GM18861 (cell line): Measurements from ENCODE around the gene TMEM259.

ENCODE experiments used
- ATAC-seq: cut with Tn5 transposase; IDR thresholded peaks from one replicate; pipeline ENCODE4 v1.9.1; 2021; ENCODE audit not compliant: unreplicated experiment

The TMEM259 gene

GRCh38 chr19:1020868-1021425 is at the start of gene TMEM259:
Gene TMEM259 (minus strand): TSS chr19:1021123. CDS start chr19:1020996, 127 bp downstream.
- ATAC-seq = peak; percentile 64

- no peak for ATAC-seq
Measured at GRCh38 chr19:1070576-1070930, 49.6 kb upstream of the TMEM259 start.

- ATAC-seq = no peak
Measured at GRCh38 chr19:1069009-1069779, 48.3 kb upstream of the TMEM259 start.

- ATAC-seq = no peak
Measured at GRCh38 chr19:1068009-1069001, 47.4 kb upstream of the TMEM259 start.

- peak; percentile 9 for ATAC-seq
Measured at GRCh38 chr19:1067341-1067957, 46.5 kb upstream of the TMEM259 start.

- ATAC-seq = peak; percentile 27
Measured at GRCh38 chr19:1066748-1067340, 45.9 kb upstream of the TMEM259 start, which contains the start of gene ARHGAP45. Gene ARHGAP45 (plus strand): TSS chr19:1067167. CDS start chr19:1067406, 239 bp downstream.

GRCh38 chr19:1066251-1066747 is 45.4 kb upstream of the TMEM259 start:
- no peak for ATAC-seq

- no peak for ATAC-seq
Measured at GRCh38 chr19:1065606-1066109, 44.7 kb upstream of the TMEM259 start.

GRCh38 chr19:1064661-1065605 is 44.0 kb upstream of the TMEM259 start:
- ATAC-seq = no peak

- no peak for ATAC-seq
Measured at GRCh38 chr19:1063909-1064660, 43.2 kb upstream of the TMEM259 start.

- ATAC-seq = no peak
Measured at GRCh38 chr19:1063030-1063908, 42.3 kb upstream of the TMEM259 start.

GRCh38 chr19:1062387-1063029 is 41.6 kb upstream of the TMEM259 start:
- no peak for ATAC-seq

- no peak for ATAC-seq
Measured at GRCh38 chr19:1061987-1062386, 41.1 kb upstream of the TMEM259 start.

GRCh38 chr19:1060689-1061088 is 39.8 kb upstream of the TMEM259 start:
- ATAC-seq = no peak

- no peak for ATAC-seq
Measured at GRCh38 chr19:1058112-1058511, 37.2 kb upstream of the TMEM259 start.

- no peak for ATAC-seq
Measured at GRCh38 chr19:1057176-1057855, 36.4 kb upstream of the TMEM259 start.
